HEK293 (cell line): ENCODE measurements around the gene CSAD.

ENCODE experiments used
- CTCF ChIA-PET: fragments of 350-600 bp; formaldehyde crosslinking; extraction: SDS; loops from one replicate; lab custom pipeline; 2021; ENCODE audit warnings: antibody characterized with exemption; lab: Yijun Ruan, JAX
- POLR2A ChIA-PET: fragments of 300-600 bp; formaldehyde crosslinking; extraction: SDS; loops from one replicate; lab custom pipeline; 2020; ENCODE audit warnings: antibody characterized with exemption, inconsistent platforms; lab: Yijun Ruan, JAX
- H3K27ac ChIP-seq: fragments of 200-500 bp; sonication (Bioruptor generic); 2 replicates; pipeline ENCODE4 v1.5.1; 2014; ENCODE audit warnings: low read depth, low read length, control low read depth, inconsistent platforms; ENCODE audit errors: extremely low read depth
- H3K36me3 ChIP-seq, 2 experiments: fragments of 200-500 bp in 1 of 2; sonication (Bioruptor generic) in 1 of 2; 1 replicate in 1 of 2; 2 replicates in 1 of 2; pipeline ENCODE4 v1.5.1; 2014 to 2017; ENCODE audit warnings: inconsistent platforms in 2 of 2, low read length in 2 of 2; ENCODE audit not compliant: control insufficient read depth in 2 of 2, insufficient read depth in 1 of 2
- H3K4me1 ChIP-seq: fragments of 200-500 bp; sonication (Bioruptor generic); 2 replicates; pipeline ENCODE4 v1.5.1; 2014; ENCODE audit warnings: mild to moderate bottlenecking, low read length, inconsistent platforms; ENCODE audit not compliant: control insufficient read depth, insufficient read depth
- H3K4me3 ChIP-seq: 2 replicates; pipeline ENCODE4 v1.5.1; 2011; ENCODE audit warnings: low read depth, mild to moderate bottlenecking, control low read depth, low read length, moderate library complexity
- H3K9me3 ChIP-seq: fragments of 200-500 bp; sonication (Bioruptor generic); 2 replicates; pipeline ENCODE4 v1.5.1; 2014; ENCODE audit warnings: low read depth, low read length, inconsistent platforms; ENCODE audit not compliant: control insufficient read depth, insufficient read depth
- BCL6B ChIP-seq: fragments of 450-650 bp; formaldehyde crosslinking; IDR thresholded peaks from 2 replicates; pipeline ENCODE4 v1.5.1; 2017; ENCODE audit warnings: missing biosample characterization, missing genetic modification characterization
- GLIS1 ChIP-seq: fragments of 450-650 bp; formaldehyde crosslinking; IDR thresholded peaks from 2 replicates; pipeline ENCODE4 v1.5.1; 2016; ENCODE audit warnings: missing biosample characterization, missing genetic modification characterization
- YY1 ChIP-seq: fragments of 450-650 bp; formaldehyde crosslinking; IDR thresholded peaks from 2 replicates; pipeline ENCODE4 v1.5.1; 2018; ENCODE audit warnings: missing biosample characterization, missing genetic modification characterization
- ZBTB49 ChIP-seq: fragments of 450-650 bp; formaldehyde crosslinking; IDR thresholded peaks from 2 replicates; pipeline ENCODE4 v1.5.1; 2016; ENCODE audit warnings: missing biosample characterization, missing genetic modification characterization, low read depth
- ZFHX2 ChIP-seq: fragments of 450-650 bp; formaldehyde crosslinking; conservative IDR thresholded peaks from 2 replicates; pipeline ENCODE4 v1.5.1; 2016; ENCODE audit warnings: missing biosample characterization, missing genetic modification characterization
- ZNF354C ChIP-seq: fragments of 450-650 bp; formaldehyde crosslinking; IDR thresholded peaks from 2 replicates; pipeline ENCODE4 v1.5.1; 2016; ENCODE audit warnings: missing biosample characterization, missing genetic modification characterization, low read depth, borderline replicate concordance
- ZNF391 ChIP-seq: fragments of 450-650 bp; formaldehyde crosslinking; IDR thresholded peaks from 2 replicates; pipeline ENCODE4 v1.5.1; 2016; ENCODE audit warnings: low read depth, missing biosample characterization, missing genetic modification characterization, borderline replicate concordance
- ZNF416 ChIP-seq: fragments of 450-650 bp; formaldehyde crosslinking; IDR thresholded peaks from 2 replicates; pipeline ENCODE4 v1.5.1; 2016; ENCODE audit warnings: missing biosample characterization, missing genetic modification characterization
- ZNF449 ChIP-seq: fragments of 450-650 bp; formaldehyde crosslinking; IDR thresholded peaks from 2 replicates; pipeline ENCODE4 v1.5.1; 2017; ENCODE audit warnings: missing biosample characterization, mild to moderate bottlenecking, missing genetic modification characterization, moderate library complexity
- ZNF514 ChIP-seq: fragments of 450-650 bp; formaldehyde crosslinking; IDR thresholded peaks from 2 replicates; pipeline ENCODE4 v1.5.1; 2016; ENCODE audit warnings: missing biosample characterization, missing genetic modification characterization
- ZNF555 ChIP-seq: fragments of 450-650 bp; formaldehyde crosslinking; conservative IDR thresholded peaks from 2 replicates; pipeline ENCODE4 v1.5.1; 2017; ENCODE audit warnings: missing biosample characterization, mild to moderate bottlenecking, missing genetic modification characterization, inconsistent platforms
- ZNF580 ChIP-seq: fragments of 450-650 bp; formaldehyde crosslinking; IDR thresholded peaks from 2 replicates; pipeline ENCODE4 v1.5.1; 2016; ENCODE audit warnings: missing biosample characterization, missing genetic modification characterization
- ZNF596 ChIP-seq: fragments of 450-650 bp; IDR thresholded peaks from 2 replicates; pipeline ENCODE4 v1.5.0; 2018; ENCODE audit warnings: missing biosample characterization, mild to moderate bottlenecking, missing genetic modification characterization, moderate library complexity
- ZNF660 ChIP-seq: fragments of 450-650 bp; IDR thresholded peaks from 2 replicates; pipeline ENCODE4 v1.5.1; 2018; ENCODE audit warnings: missing biosample characterization, mild to moderate bottlenecking, missing genetic modification characterization
- ZNF664 ChIP-seq: fragments of 450-650 bp; formaldehyde crosslinking; IDR thresholded peaks from 2 replicates; pipeline ENCODE4 v1.5.1; 2016; ENCODE audit warnings: missing biosample characterization, missing genetic modification characterization
- ZNF768 ChIP-seq: fragments of 450-650 bp; formaldehyde crosslinking; IDR thresholded peaks from 2 replicates; pipeline ENCODE4 v1.5.1; 2018; ENCODE audit warnings: missing biosample characterization, mild to moderate bottlenecking, missing genetic modification characterization
- ZNF843 ChIP-seq: fragments of 450-650 bp; formaldehyde crosslinking; IDR thresholded peaks from 2 replicates; pipeline ENCODE4 v1.5.1; 2016; ENCODE audit warnings: missing biosample characterization, missing genetic modification characterization

The CSAD gene

GRCh38 chr12:53115891-53116648 lies 64.7 kb downstream of the CSAD start:
- no peak overlapping the region for H3K27ac ChIP-seq
- no peak overlapping the region for H3K4me3 ChIP-seq
- no peaks in the 10 kb centered on the region for H3K4me1 ChIP-seq
- TF ChIP-seq ZNF664 (tag by site-specific recombination) (no peak), ZNF768 (tag by site-specific recombination) (peak; percentile 80), ZNF580 (tag by site-specific recombination) (peak; percentile 46; the same call in 1 of the 2 replicates), ZNF660 (tag by site-specific recombination) (no peak)
- H3K36me3 ChIP-seq = no peaks in the 10 kb centered on the region
- H3K9me3 ChIP-seq = no peaks in the 10 kb centered on the region
- ChIA-PET CTCF (interaction anchor here (0.9 kb wide), 1 partner anchor 15 kb away, joined by 3 read pairs; no protein-coding TSS in a partner anchor), POLR2A (interaction anchor here (1.5 kb wide), 1 partner anchor 37 kb away, joined by 4 read pairs; the partner anchor contains the start of gene SPRYD3)

GRCh38 chr12:53115112-53115890 lies 65.4 kb downstream of the CSAD start:
- H3K4me1 ChIP-seq = no peaks in the 10 kb centered on the region
- POLR2A ChIA-PET = interaction anchor here (1.5 kb wide), 1 partner anchor 36 kb away, joined by 4 read pairs; the partner anchor contains the start of gene SPRYD3
- no peak overlapping the region for H3K4me3 ChIP-seq
- CTCF ChIA-PET = interaction anchor here (0.9 to 1.6 kb wide), 2 partner anchors 14 to 49 kb away, joined by 3 to 4 read pairs; no protein-coding TSS in a partner anchor
- H3K27ac ChIP-seq = no peak overlapping the region
- no peaks in the 10 kb centered on the region for H3K36me3 ChIP-seq
- TF ChIP-seq YY1 (tag by site-specific recombination) (no peak), BCL6B (tag by site-specific recombination) (no peak), GLIS1 (tag by site-specific recombination) (no peak), ZBTB49 (tag by site-specific recombination) (no peak), ZNF843 (tag by site-specific recombination) (no peak), ZFHX2 (no peak), ZNF664 (tag by site-specific recombination) (no peak), ZNF596 (tag by site-specific recombination) (no peak), ZNF555 (no peak), ZNF391 (tag by site-specific recombination) (no peak)
- no peaks in the 10 kb centered on the region for H3K9me3 ChIP-seq

- Histone ChIP-seq H3K27ac (no peak overlapping the region), H3K4me3 (no peak overlapping the region), H3K9me3 (no peaks in the 10 kb centered on the region), H3K36me3 (no peaks in the 10 kb centered on the region), H3K4me1 (no peaks in the 10 kb centered on the region)
- POLR2A ChIA-PET = no interaction called here
- CTCF ChIA-PET = interaction anchor here (0.8 to 1.6 kb wide), 2 partner anchors 45 to 48 kb away, joined by 3 to 4 read pairs; no protein-coding TSS in a partner anchor
- TF ChIP-seq ZNF514 (no peak), ZNF449 (tag by site-specific recombination) (peak; percentile 22; the same call in 1 of the 2 replicates), ZNF416 (tag by site-specific recombination) (no peak), ZNF354C (tag by site-specific recombination) (no peak)
These were observed 66.8 kb downstream of the CSAD start for GRCh38 chr12:53113951-53114350.
